Choroid plexus epithelial cell (primary cell): ENCODE results near the gene OR2W1.

Source experiments
- DNase-seq: peaks from one replicate; pipeline ENCODE4 v3.0.0-alpha.2; 2010; ENCODE audit warnings: low read depth
- H3K4me3 ChIP-seq: 2 replicates; pipeline ENCODE4 v1.5.1; 2011; ENCODE audit warnings: low read depth, mild to moderate bottlenecking, control low read depth, low read length, moderate library complexity
- CTCF ChIP-seq: conservative IDR thresholded peaks from 2 replicates; pipeline ENCODE4 v1.5.1; 2011; ENCODE audit warnings: low read depth, mild to moderate bottlenecking, control low read depth, inconsistent platforms, low read length, moderate library complexity

The OR2W1 gene

GRCh38 chr6:29045075-29045474, at the start of gene OR2W1:
OR2W1 (minus strand) TSS chr6:29045175; CDS start chr6:29045175, 0 bp downstream.
- DNase-seq = no peak
- H3K4me3 ChIP-seq = no peak within 1 kb of the TSS
- no peak for TF ChIP-seq CTCF

- DNase-seq = no peak
- no peak for TF ChIP-seq CTCF
- no peak overlapping the region for H3K4me3 ChIP-seq
These were observed 48.0 kb upstream of the OR2W1 start for GRCh38 chr6:29092957-29093356.

- DNase-seq = no peak
- no peak for TF ChIP-seq CTCF
- H3K4me3 ChIP-seq = no peak within 1 kb of the TSS
These were observed 42.2 kb upstream of the OR2W1 start, which contains the start of gene OR2B3 for GRCh38 chr6:29087213-29087612. OR2B3 (minus strand) TSS chr6:29087313; CDS start chr6:29087248, 65 bp downstream.

- TF ChIP-seq CTCF = no peak
- no peak overlapping the region for H3K4me3 ChIP-seq
- no peak for DNase-seq
These were observed 37.5 kb upstream of the OR2W1 start for GRCh38 chr6:29082457-29082856.

- TF ChIP-seq CTCF = no peak
- no peak for DNase-seq
- no peak overlapping the region for H3K4me3 ChIP-seq
These were observed 36.3 kb upstream of the OR2W1 start for GRCh38 chr6:29081312-29081711.

GRCh38 chr6:29079203-29079602, 34.2 kb upstream of the OR2W1 start:
- TF ChIP-seq CTCF = no peak
- no peak overlapping the region for H3K4me3 ChIP-seq
- no peak for DNase-seq

- peak; percentile 78 for TF ChIP-seq CTCF
- DNase-seq = peak; percentile 58
- no peak overlapping the region for H3K4me3 ChIP-seq
These were observed 27.1 kb upstream of the OR2W1 start for GRCh38 chr6:29071831-29072723.
